HepG2 (cell line): ENCODE results near the gene CMC1. TPM values are rescaled to one million over a fixed set of nuclear protein-coding genes. Genes with fewer than 3 reads are reported as not detected.
A peak's percentile ranks its signal among the peaks of the same experiment; 100 is the strongest.

Source experiments
- ETV5 ChIP-seq: IDR thresholded peaks from 2 replicates; pipeline ENCODE4 v1.6.1; 2018; ENCODE audit warnings: missing biosample characterization, missing genetic modification reagents, inconsistent platforms, borderline replicate concordance
- FOXP1 ChIP-seq, 2 experiments: fragments of 450-650 bp in 1 of 2; IDR thresholded peaks; 2 replicates each; pipeline ENCODE4 v1.6.1; 2017 to 2018; ENCODE audit warnings: antibody characterized with exemption in 1 of 2
- IRX3 ChIP-seq: sonication (generic); formaldehyde crosslinking; IDR thresholded peaks from 2 replicates; pipeline ENCODE4 v1.8.1; 2023; ENCODE audit warnings: mild to moderate bottlenecking, low read depth, missing genetic modification reagents, borderline replicate concordance
- KLF6 ChIP-seq: IDR thresholded peaks from 2 replicates; pipeline ENCODE4 v1.8.0; 2016; ENCODE audit warnings: missing biosample characterization, missing genetic modification reagents
- NONO ChIP-seq, 2 experiments: fragments of 450-650 bp in 1 of 2; sonication (generic) in 1 of 2; formaldehyde crosslinking in 1 of 2; IDR thresholded peaks in 1 of 2; conservative IDR thresholded peaks in 1 of 2; 2 replicates each; pipeline versions ENCODE4 v1.6.1 to v1.8.0; 2017 to 2022; ENCODE audit warnings: mild to moderate bottlenecking in 1 of 2, missing genetic modification reagents in 1 of 2, moderate library complexity in 1 of 2
- PAWR ChIP-seq: sonication (generic); formaldehyde crosslinking; IDR thresholded peaks from 2 replicates; pipeline ENCODE4 v1.4.0; 2020; ENCODE audit warnings: missing genetic modification reagents, mild to moderate bottlenecking, borderline replicate concordance
- SIX1 ChIP-seq: sonication (generic); formaldehyde crosslinking; IDR thresholded peaks from 2 replicates; pipeline ENCODE4 v1.4.0; 2020; ENCODE audit warnings: missing genetic modification reagents, borderline replicate concordance
- SP4 ChIP-seq: sonication (generic); formaldehyde crosslinking; IDR thresholded peaks from 2 replicates; pipeline ENCODE4 v1.8.1; 2023; ENCODE audit warnings: mild to moderate bottlenecking, missing genetic modification reagents
- ZNF256 ChIP-seq: sonication (generic); formaldehyde crosslinking; conservative IDR thresholded peaks from 2 replicates; pipeline ENCODE4 v1.4.0; 2020; ENCODE audit warnings: missing genetic modification reagents
- ZNF335 ChIP-seq: sonication (generic); formaldehyde crosslinking; IDR thresholded peaks from 2 replicates; pipeline ENCODE4 v1.4.0; 2020; ENCODE audit warnings: missing genetic modification reagents
- ZNF564 ChIP-seq: sonication (generic); formaldehyde crosslinking; IDR thresholded peaks from 2 replicates; pipeline ENCODE4 v1.8.1; 2023; ENCODE audit warnings: mild to moderate bottlenecking, missing genetic modification reagents
- ZNF572 ChIP-seq: sonication (generic); formaldehyde crosslinking; IDR thresholded peaks from 2 replicates; pipeline ENCODE4 v1.5.1; 2020; ENCODE audit warnings: mild to moderate bottlenecking, missing genetic modification reagents
- ZNF605 ChIP-seq: sonication (generic); formaldehyde crosslinking; IDR thresholded peaks from 2 replicates; pipeline ENCODE4 v1.8.0; 2022; ENCODE audit warnings: mild to moderate bottlenecking, missing genetic modification reagents
- ZNF614 ChIP-seq: IDR thresholded peaks from 2 replicates; pipeline ENCODE4 v1.6.1; 2018; ENCODE audit warnings: missing biosample characterization, missing genetic modification reagents, inconsistent platforms, borderline replicate concordance
- ZNF737 ChIP-seq: sonication (generic); formaldehyde crosslinking; IDR thresholded peaks from 2 replicates; pipeline ENCODE4 v1.5.0; 2020; ENCODE audit warnings: missing genetic modification reagents, mild to moderate bottlenecking, borderline replicate concordance
- ZNF878 ChIP-seq: sonication (generic); formaldehyde crosslinking; IDR thresholded peaks from 2 replicates; pipeline ENCODE4 v1.8.1; 2023; ENCODE audit warnings: mild to moderate bottlenecking, missing genetic modification reagents, moderate library complexity
- ZNF891 ChIP-seq: sonication (generic); formaldehyde crosslinking; IDR thresholded peaks from 2 replicates; pipeline ENCODE4 v1.5.0; 2020; ENCODE audit warnings: mild to moderate bottlenecking, missing genetic modification reagents
- ZSCAN21 ChIP-seq: sonication (generic); formaldehyde crosslinking; IDR thresholded peaks from 2 replicates; pipeline ENCODE4 v1.8.0; 2022; ENCODE audit warnings: mild to moderate bottlenecking, missing genetic modification reagents, moderate library complexity, borderline replicate concordance
- polyA plus RNA-seq, 8 experiments: library from polyadenylated mRNA; depleted of rRNA in 3 of 8; stranded (reverse) in 7 of 8; unstranded in 1 of 8; fragments of >200 nt; fragmentation: Illumina TruSeq in 4 of 8; extraction: Trizol in 4 of 8; gene quantifications; 2 replicates each; pipeline versions ENCODE4 v1.2.1 to v1.2.3, GENCODE V29; 2011 to 2016; ENCODE audit warnings: low read depth in 4 of 8, missing spikeins in 1 of 8, mixed read lengths in 1 of 8; ENCODE audit not compliant: insufficient read depth in 1 of 8
- total RNA-seq, 5 experiments: library from RNA; depleted of rRNA; stranded (reverse); fragments of >200 nt; fragmentation: Illumina TruSeq; extraction: Trizol; gene quantifications; 2 replicates each; pipeline ENCODE4 v1.2.3, GENCODE V29; 2016; ENCODE audit warnings: low read depth in 1 of 5
- TF ChIP-seq, protein P1 (sequence below): sonication (generic); formaldehyde crosslinking; IDR thresholded peaks from 2 replicates; pipeline ENCODE4 v1.5.1; 2020; ENCODE audit warnings: missing genetic modification reagents, mild to moderate bottlenecking, borderline replicate concordance
- TF ChIP-seq, protein P2 (sequence below): sonication (generic); formaldehyde crosslinking; IDR thresholded peaks from 2 replicates; pipeline ENCODE4 v1.8.1; 2023; ENCODE audit warnings: missing genetic modification reagents, inconsistent platforms, borderline replicate concordance
- TF ChIP-seq, protein P3 (sequence below): sonication (generic); formaldehyde crosslinking; IDR thresholded peaks from 2 replicates; pipeline ENCODE4 v1.4.0; 2020; ENCODE audit warnings: missing genetic modification reagents
- TF ChIP-seq, protein P4 (sequence below): sonication (generic); formaldehyde crosslinking; IDR thresholded peaks from 2 replicates; pipeline ENCODE4 v1.5.0; 2020; ENCODE audit warnings: missing genetic modification reagents

Gene CMC1
- total and polyA plus RNA-seq, 2 of the 13 experiments (the other 11 are each of a cell fraction or from before 2014, with no cell fraction given): 22.1 to 29.5 TPM

DNA sequence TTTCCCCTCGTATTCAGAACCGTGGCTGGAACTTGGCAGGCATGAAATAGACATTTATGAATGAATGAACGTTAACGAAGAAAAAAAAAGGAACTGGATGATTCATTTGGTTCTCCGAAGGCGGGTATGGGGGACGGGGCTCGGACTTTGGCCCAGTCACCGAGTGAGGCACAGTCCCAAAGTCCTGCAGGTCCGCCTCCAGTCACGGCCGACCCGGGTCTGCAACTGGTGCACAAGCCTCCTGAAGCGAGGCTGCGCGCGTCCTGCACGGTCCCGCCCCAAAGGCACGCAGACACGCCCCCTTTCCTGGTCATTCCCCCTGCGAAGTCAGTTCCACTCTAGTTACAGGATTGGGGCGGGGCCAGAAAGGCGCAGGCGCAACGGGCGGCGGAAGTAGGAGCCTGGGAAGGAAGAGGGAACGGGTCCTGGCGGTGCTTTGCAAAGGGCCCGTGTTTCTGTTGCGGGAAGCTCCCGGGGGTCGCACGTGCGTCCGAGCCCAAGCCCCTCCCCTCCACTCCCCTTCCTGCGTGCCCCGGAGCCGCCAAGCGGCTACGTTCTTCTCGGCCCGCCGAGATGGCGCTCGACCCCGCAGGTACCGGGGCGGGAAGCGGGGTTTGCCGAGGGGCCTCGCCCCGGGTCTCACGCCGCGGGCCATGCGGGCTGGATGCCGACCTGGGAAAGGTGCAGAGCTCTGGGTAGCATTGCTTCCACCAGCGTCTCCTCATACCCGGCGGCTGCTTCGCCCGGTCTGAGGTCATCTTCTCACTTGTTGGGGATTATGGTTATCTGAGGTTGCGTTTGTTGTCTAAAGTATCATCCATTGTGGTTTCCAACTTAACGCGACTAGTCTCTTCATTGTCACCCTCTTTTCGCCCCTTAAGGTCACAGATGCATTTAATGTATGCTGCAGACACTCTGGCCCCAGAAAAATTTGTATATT is at the start of gene CMC1 (continued):
- TF ChIP-seq PAWR (CRISPR knock-in tag) (0 out of 2 replicates have a peak, but pooled peaks have one; percentile 90), IRX3 (CRISPR knock-in tag) (0 out of 2 replicates have a peak, but pooled peaks have one; percentile 88), ZNF891 (CRISPR knock-in tag) (peak; percentile 98), ZNF878 (peak; percentile 33; the same call in 1 of the 2 replicates), ZNF564 (peak; percentile 81; the same call in 1 of the 2 replicates), SIX1 (CRISPR knock-in tag) (no peak; the same call in 1 of the 2 replicates), ZNF614 (peak; percentile 23; the same call in 1 of the 2 replicates), ZNF256 (CRISPR knock-in tag) (peak; percentile 56), ZNF572 (peak; percentile 96), SP4 (CRISPR knock-in tag) (peak; percentile 95; the same call in 1 of the 2 replicates), ZNF737 (CRISPR knock-in tag) (peak; percentile 73; the same call in 1 of the 2 replicates), ETV5 (CRISPR knock-in tag) (peak; percentile 78), KLF6 (CRISPR knock-in tag) (peak; percentile 89), ZNF335 (CRISPR knock-in tag) (peak; percentile 75; the same call in 1 of the 2 replicates), NONO (IDR thresholded peaks at IDR 0.05) (no peak), NONO (CRISPR knock-in tag; conservative IDR thresholded peaks at IDR 0.05) (peak; percentile 89), FOXP1 (IDR thresholded peaks at IDR 0.05) (no peak), FOXP1 (CRISPR knock-in tag; IDR thresholded peaks at IDR 0.05) (peak; percentile 15), ZNF605 (CRISPR knock-in tag) (peak; percentile 92), ZSCAN21 (CRISPR knock-in tag) (peak; percentile 73; the same call in 1 of the 2 replicates)
- TF ChIP-seq, protein P1, sequence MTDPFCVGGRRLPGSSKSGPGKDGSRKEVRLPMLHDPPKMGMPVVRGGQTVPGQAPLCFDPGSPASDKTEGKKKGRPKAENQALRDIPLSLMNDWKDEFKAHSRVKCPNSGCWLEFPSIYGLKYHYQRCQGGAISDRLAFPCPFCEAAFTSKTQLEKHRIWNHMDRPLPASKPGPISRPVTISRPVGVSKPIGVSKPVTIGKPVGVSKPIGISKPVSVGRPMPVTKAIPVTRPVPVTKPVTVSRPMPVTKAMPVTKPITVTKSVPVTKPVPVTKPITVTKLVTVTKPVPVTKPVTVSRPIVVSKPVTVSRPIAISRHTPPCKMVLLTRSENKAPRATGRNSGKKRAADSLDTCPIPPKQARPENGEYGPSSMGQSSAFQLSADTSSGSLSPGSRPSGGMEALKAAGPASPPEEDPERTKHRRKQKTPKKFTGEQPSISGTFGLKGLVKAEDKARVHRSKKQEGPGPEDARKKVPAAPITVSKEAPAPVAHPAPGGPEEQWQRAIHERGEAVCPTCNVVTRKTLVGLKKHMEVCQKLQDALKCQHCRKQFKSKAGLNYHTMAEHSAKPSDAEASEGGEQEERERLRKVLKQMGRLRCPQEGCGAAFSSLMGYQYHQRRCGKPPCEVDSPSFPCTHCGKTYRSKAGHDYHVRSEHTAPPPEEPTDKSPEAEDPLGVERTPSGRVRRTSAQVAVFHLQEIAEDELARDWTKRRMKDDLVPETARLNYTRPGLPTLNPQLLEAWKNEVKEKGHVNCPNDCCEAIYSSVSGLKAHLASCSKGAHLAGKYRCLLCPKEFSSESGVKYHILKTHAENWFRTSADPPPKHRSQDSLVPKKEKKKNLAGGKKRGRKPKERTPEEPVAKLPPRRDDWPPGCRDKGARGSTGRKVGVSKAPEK: no peak
- TF ChIP-seq, protein P2, sequence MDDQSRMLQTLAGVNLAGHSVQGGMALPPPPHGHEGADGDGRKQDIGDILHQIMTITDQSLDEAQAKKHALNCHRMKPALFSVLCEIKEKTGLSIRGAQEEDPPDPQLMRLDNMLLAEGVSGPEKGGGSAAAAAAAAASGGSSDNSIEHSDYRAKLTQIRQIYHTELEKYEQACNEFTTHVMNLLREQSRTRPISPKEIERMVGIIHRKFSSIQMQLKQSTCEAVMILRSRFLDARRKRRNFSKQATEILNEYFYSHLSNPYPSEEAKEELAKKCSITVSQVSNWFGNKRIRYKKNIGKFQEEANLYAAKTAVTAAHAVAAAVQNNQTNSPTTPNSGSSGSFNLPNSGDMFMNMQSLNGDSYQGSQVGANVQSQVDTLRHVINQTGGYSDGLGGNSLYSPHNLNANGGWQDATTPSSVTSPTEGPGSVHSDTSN (CRISPR knock-in tag): peak; percentile 50; the same call in 1 of the 2 replicates
- TF ChIP-seq, protein P3, sequence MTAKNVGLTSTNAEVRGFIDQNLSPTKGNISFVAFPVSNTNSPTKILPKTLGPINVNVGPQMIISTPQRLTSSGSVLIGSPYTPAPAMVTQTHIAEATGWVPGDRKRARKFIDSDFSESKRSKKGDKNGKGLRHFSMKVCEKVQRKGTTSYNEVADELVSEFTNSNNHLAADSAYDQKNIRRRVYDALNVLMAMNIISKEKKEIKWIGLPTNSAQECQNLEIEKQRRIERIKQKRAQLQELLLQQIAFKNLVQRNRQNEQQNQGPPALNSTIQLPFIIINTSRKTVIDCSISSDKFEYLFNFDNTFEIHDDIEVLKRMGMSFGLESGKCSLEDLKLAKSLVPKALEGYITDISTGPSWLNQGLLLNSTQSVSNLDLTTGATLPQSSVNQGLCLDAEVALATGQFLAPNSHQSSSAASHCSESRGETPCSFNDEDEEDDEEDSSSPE (CRISPR knock-in tag): peak; percentile 83
- TF ChIP-seq, protein P4, sequence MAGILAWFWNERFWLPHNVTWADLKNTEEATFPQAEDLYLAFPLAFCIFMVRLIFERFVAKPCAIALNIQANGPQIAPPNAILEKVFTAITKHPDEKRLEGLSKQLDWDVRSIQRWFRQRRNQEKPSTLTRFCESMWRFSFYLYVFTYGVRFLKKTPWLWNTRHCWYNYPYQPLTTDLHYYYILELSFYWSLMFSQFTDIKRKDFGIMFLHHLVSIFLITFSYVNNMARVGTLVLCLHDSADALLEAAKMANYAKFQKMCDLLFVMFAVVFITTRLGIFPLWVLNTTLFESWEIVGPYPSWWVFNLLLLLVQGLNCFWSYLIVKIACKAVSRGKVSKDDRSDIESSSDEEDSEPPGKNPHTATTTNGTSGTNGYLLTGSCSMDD (CRISPR knock-in tag): 0 out of 2 replicates have a peak, but pooled peaks have one; percentile 31
